ENCODE data around the gene ECPAS.
"Not testable (repeated sequence)": the region's sequence is repeated elsewhere in the genome, so short reads cannot be mapped to it uniquely, and the experiment has no call there.

The ECPAS gene

GRCh38 chr9:111483858-111484571 is at the start of gene ECPAS:
TSS of gene ECPAS (minus strand) at chr9:111484383. CDS start at chr9:111472918, 11,465 bp downstream.
- DNase-seq = peak; percentile 80

- no peak for DNase-seq
These were observed 49.1 kb upstream of the ECPAS start for GRCh38 chr9:111533099-111533790.

GRCh38 chr9:111531716-111532115 is 47.5 kb upstream of the ECPAS start:
- no peak for DNase-seq

GRCh38 chr9:111529787-111530186 is 45.6 kb upstream of the ECPAS start:
- DNase-seq = no peak

- no peak for DNase-seq
These were observed 43.2 kb upstream of the ECPAS start for GRCh38 chr9:111527347-111527746.

GRCh38 chr9:111525056-111525977 is 41.1 kb upstream of the ECPAS start, which contains the start of gene ZNF483:
TSS of gene ZNF483 (plus strand) at chr9:111525179. CDS start at chr9:111527396, 2,217 bp downstream.
- DNase-seq = no peak

- DNase-seq = no peak
These were observed 40.5 kb upstream of the ECPAS start for GRCh38 chr9:111524731-111525055.

- peak; percentile 70 for DNase-seq
These were observed 31.9 kb upstream of the ECPAS start for GRCh38 chr9:111516061-111516465.

GRCh38 chr9:111514967-111515366 is 30.8 kb upstream of the ECPAS start:
- DNase-seq = no peak

- DNase-seq = not testable (repeated sequence)
These were observed 27.4 kb upstream of the ECPAS start for GRCh38 chr9:111511581-111511980.

GRCh38 chr9:111502506-111502905 is 18.3 kb upstream of the ECPAS start:
- DNase-seq = no peak

- DNase-seq = no peak
These were observed 17.5 kb upstream of the ECPAS start for GRCh38 chr9:111501648-111502047.

- DNase-seq = no peak
These were observed 16.9 kb upstream of the ECPAS start for GRCh38 chr9:111501005-111501562.

GRCh38 chr9:111497196-111497595 is 13.0 kb upstream of the ECPAS start:
- DNase-seq = not testable (repeated sequence)

GRCh38 chr9:111484572-111484894 is 350 bp upstream of the ECPAS start:
- no peak for DNase-seq

GRCh38 chr9:111483439-111483857 is 735 bp downstream of the ECPAS start:
- no peak for DNase-seq

- peak; percentile 82 for DNase-seq
These were observed 1.3 kb downstream of the ECPAS start for GRCh38 chr9:111482694-111483438.

GRCh38 chr9:111481885-111482636 is 2.1 kb downstream of the ECPAS start:
- peak; percentile 75 for DNase-seq

- no peak for DNase-seq
These were observed 6.5 kb downstream of the ECPAS start for GRCh38 chr9:111477677-111478076.

- no peak for DNase-seq
These were observed 9.0 kb downstream of the ECPAS start for GRCh38 chr9:111475195-111475594.

- no peak for DNase-seq
These were observed 9.8 kb downstream of the ECPAS start for GRCh38 chr9:111474385-111474784.
